Hematopoietic multipotent progenitor cell treated with erythropoietin and hydrocortisone succinate and interleukin-3 and kit ligand, for 15 days (in vitro differentiated cells): ENCODE data around the gene CADPS2.

Source experiments
- DNase-seq: peaks from one replicate; pipeline ENCODE4 v3.0.0-alpha.2; 2015; ENCODE audit warnings: low spot score

The CADPS2 gene

GRCh38 chr7:122310119-122311021 lies 575.9 kb downstream of the CADPS2 start:
- no peak for DNase-seq

- DNase-seq: no peak
Observed at GRCh38 chr7:122309421-122309820, 576.8 kb downstream of the CADPS2 start.

- no peak for DNase-seq
Observed at GRCh38 chr7:122307228-122307621, 579.0 kb downstream of the CADPS2 start.

DNA sequence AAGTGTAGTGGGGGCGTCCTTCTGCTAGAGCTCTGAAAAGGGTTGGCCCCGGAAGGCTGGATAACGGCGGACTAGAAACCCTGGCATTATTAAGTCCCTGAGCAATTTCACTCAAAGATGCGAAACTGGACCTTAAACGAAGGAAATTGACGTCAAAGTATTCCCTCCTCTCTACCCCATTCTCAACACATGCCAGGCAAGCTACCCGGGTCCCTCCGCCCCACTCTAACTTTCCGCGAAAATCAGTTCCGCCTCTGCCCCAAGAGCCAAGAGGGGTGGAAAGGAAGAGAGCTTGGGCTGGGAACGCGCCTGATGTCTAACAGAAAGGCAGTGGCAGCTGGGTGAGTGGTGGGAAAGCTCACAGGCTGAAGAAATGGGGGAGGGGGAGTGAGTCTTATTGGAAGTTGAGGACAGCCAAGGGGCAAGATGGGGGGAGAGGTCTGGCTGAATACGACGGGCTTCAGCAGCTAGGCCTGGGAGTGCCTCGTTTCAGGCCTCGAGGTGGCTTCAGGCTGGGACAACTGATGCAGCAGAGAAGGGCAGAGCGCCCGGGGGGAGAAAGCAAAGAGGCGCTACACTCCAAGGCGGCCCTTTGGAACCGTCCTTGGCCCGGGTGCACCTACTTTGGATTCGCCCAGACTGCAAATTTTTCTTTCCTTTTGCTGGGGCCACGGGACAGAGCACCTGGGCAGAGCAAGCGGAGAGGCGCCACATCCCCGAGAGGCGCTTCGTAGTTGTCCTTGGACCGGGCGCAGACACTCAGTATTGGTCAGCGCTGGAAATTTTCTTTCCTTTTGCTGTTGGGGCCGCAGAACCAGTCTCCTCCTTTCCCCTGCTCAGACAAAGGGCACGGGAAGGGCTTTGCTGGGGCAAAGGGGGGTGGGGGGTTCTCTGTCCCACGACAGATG lies 579.7 kb downstream of the CADPS2 start:
- no peak for DNase-seq

- no peak for DNase-seq
Observed at GRCh38 chr7:122305475-122306319, 580.6 kb downstream of the CADPS2 start.

- DNase-seq: no peak
Observed at GRCh38 chr7:122304996-122305421, 581.3 kb downstream of the CADPS2 start.

GRCh38 chr7:122304319-122304975 lies 581.8 kb downstream of the CADPS2 start, which contains the start of gene FEZF1:
TSS of gene FEZF1 (minus strand) at chr7:122304750. CDS start at chr7:122304437, 313 bp downstream.
- no peak for DNase-seq

DNA sequence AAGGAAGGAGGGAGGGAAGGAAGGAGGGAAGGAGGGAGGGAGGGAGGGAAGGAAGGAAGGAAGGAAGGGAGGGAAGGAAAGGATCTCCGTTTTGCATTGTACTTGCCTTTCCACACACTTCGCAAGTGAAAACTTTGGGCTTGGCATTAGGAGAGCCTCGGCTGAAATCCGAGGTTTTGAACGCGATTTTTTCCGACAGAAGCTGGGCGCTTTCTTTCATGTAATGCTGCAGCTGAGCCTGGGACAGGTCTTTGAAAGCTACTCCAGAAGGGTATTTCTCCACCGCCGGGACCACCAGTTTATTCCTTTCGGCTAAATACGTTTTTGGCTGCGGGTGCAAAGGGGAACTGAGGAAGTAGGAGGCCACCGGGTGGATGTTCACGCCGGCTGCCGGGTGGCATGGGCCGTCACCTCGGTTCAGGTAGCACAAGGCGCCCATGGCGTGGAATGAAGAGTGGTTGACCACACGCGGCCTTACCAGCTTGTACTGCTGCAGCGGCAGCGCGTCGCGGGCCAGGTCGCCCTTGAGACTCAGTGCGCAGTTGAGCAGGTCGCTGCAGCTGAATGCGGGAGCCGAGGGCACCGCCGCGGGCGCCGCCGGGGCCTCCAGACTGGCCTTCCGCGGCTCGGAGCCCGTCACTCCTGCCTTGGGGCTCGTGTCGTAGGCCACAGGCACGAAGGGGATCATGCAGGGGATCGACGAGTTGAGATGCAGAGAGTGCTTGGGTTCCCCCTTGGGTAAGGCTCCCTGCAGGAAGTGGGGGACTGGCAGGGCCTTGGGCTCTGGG lies 582.5 kb downstream of the CADPS2 start:
- no peak for DNase-seq

GRCh38 chr7:122302761-122303530 lies 583.3 kb downstream of the CADPS2 start:
- DNase-seq: no peak

DNA sequence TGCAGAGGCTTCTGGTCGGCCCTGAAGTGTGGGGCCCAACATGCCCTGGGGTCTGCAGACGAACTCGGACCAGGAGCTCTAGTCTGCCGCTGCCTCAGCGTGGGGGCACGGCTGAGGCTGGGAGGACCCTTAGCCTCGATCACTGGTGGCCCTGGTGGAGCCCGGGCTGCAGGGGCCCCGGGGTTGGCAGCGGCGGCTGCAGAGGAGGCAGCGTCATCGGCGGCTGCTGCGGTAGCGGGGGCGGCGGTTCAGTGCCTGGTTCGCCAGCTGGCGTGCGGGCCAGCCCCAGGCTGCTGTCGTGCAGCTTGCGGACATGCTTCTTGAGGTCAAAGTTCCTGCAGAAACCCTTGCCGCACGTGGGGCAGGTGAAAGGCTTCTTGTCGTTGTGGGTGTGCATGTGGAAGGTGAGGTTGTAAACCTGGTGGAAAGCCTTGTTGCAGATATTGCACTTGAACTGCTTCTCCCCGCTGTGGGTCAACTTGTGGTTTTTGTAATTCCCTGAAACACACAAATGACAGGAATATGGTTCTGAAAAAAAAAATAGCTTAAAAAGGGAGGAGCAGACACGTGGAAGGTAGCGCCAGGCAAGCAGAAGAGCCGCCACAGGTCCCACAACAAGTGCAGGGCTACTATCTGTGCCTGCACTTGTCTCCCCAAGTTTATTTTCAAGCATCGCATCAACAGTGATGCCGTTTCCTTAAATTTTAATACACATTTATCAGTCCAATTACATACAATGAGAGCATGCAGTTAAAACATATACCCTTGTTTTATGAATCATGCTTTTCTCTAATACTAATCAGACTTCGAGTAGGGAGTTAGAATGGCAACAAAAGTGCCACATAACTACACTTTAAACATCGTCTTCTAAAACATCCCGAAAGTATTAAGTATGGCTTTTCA lies 584.2 kb downstream of the CADPS2 start:
- DNase-seq: no peak

DNA sequence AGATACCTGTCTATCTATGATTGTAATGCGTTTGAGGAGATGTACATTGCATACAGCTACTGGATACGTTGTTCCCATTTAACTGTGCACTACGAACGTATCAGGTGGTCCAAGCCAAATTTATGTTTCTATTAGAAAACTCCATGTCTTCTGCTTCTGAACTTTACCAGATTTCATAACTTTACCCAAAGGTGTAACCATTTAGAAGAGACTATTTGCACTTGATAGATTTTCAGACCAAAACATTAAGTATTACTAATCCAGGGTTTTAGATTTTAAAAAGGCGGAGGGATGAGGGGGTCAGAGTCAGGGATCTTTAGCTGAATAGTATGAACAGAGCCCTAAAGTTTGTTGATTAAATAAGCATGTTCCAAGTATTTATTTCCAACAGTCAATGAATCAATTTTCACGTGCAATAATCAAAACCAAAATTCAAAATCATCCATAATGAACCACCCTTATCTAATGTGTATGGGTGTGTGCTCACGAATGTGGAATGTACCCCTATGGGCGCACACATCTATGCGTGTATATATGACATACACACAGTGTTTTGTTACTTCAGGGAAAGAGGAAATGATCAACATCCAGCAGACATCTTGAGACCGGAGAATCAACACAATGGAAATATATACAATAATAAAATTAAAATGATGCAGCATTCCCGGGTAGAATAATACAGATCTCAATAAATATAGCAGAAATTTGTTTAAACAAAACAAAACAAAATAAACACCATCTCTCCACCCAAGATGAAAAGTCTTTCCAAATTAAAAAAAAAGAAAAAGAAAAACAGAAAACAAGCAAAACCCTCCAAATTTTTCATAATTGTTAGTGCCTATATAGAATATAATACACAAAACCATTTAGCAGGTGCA lies 585.1 kb downstream of the CADPS2 start:
- no peak for DNase-seq

DNA sequence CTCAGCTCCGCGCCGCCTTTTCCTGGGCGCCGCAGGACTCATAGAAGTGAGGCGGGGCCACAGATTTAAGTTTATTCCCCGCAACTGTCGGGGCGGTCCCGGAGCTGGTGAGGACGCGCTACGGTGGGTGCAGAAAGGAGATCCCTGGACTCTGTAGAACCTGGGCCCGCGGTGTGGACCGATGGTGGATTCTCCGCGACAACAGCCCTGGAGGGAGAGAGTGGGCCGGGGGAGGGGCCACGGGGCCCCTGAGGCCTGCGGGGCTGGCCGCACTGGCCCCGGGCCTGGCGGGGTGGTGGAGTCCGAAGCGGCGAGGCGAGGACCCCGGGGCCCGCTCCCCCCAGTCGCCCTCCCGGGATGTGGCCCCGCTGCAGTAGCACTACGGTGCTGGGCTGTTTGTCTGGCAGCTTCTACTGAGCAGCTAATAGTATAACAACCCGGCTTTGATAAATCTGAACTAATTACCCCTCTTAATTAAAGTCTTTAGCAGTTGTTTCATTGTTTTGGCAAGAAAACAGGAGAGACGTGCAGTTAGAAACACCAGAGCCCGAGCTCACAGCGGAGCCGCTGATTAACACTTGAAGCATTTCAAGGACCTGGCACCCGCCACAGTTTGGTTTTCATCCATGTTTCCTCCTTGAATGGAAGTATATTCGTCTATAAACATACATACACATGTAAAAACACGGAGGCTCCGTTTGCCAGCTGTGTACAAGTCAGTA lies 585.9 kb downstream of the CADPS2 start:
- DNase-seq: no peak

DNA sequence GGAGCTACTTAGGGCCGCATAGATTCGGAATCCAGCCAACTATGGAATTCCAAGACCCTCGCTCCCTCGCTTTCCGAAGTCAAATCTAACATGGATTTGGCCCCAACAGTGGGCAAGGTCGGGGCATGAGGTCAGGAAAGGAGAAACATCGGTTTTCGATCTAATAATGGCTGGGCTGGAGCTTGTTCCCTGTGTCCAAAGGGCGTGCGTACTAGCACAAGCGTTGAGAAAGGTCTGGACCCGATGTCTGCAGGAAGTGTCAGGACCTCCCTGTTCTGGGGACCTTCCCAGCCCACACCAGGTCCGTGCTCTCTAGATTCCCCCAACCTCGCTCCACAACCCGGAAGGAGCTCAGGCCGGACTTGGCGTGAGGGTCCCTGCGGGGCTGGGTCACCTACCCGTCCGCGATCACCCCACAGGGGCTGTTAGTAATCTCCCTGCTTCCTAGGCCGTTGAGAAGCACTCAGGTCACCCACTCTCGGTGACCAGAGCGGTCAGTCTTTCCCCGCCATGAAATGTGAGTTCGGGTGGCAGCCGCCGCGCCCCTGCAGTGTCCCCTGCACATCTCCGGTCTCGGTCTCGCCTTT lies 586.5 kb downstream of the CADPS2 start:
- no peak for DNase-seq

- DNase-seq: no peak
Observed at GRCh38 chr7:122298618-122299017, 587.6 kb downstream of the CADPS2 start.

DNA sequence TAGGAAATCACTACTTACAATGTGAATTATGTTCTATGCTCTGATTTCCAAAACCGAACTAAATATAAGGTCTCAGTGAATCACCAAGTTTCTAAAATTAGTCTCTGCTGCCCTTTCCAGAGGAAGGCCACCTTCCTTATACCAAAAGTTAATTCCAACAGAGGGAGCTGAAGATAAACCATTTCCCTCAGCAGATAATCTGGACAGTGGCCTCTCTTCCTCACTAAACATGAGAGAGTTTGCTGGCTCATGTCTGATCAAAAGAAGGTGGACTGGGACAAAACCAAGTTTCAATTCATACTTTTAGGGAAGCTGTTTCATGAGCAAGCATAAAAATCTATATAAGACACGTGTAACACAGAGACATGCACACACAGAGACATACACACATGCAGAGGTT lies 588.1 kb downstream of the CADPS2 start:
- DNase-seq: no peak

- DNase-seq: no peak
Observed at GRCh38 chr7:122291189-122291588, 595.1 kb downstream of the CADPS2 start.

- no peak for DNase-seq
Observed at GRCh38 chr7:122290476-122290875, 595.8 kb downstream of the CADPS2 start.
